Skeletal muscle tissue (tissue), 4 donors: Measurements from ENCODE around the gene MORN1. TPM values are rescaled to one million over a fixed set of nuclear protein-coding genes. Genes with fewer than 3 reads are reported as not detected.

Experiments used
- H3K27ac ChIP-seq: one replicate; pipeline ENCODE4 v1.7.0; 2013; ENCODE audit warnings: mild to moderate bottlenecking, low read depth, low read length, inconsistent platforms
- H3K27me3 ChIP-seq, 3 donors: one replicate each; pipeline ENCODE4 v1.7.0; 2013; ENCODE audit warnings: low read length in 3 of 3; ENCODE audit not compliant: control insufficient read depth in 3 of 3, insufficient read depth in 3 of 3
- H3K36me3 ChIP-seq, 3 donors: one replicate each; pipeline ENCODE4 v1.7.0; 2013; ENCODE audit warnings: low read length in 3 of 3; ENCODE audit not compliant: control insufficient read depth in 3 of 3, insufficient read depth in 3 of 3
- H3K4me1 ChIP-seq, 3 donors: one replicate each; pipeline ENCODE4 v1.7.0; 2013; ENCODE audit warnings: low read length in 3 of 3, mild to moderate bottlenecking in 3 of 3; ENCODE audit not compliant: control insufficient read depth in 3 of 3, insufficient read depth in 3 of 3
- H3K4me3 ChIP-seq, 3 donors: one replicate each; pipeline ENCODE4 v1.7.0; 2013; ENCODE audit warnings: low read length in 3 of 3
- H3K9ac ChIP-seq, 3 donors: one replicate each; pipeline ENCODE4 v1.7.0; 2013; ENCODE audit warnings: low read length in 3 of 3, mild to moderate bottlenecking in 3 of 3, moderate library complexity in 2 of 3, low read depth in 1 of 3
- H3K9me3 ChIP-seq, 3 donors: one replicate each; pipeline ENCODE4 v1.7.0; 2013; ENCODE audit warnings: low read length in 3 of 3; ENCODE audit not compliant: control insufficient read depth in 3 of 3
- total RNA-seq: library from RNA; depleted of rRNA; stranded (reverse); fragments of >200 nt; gene quantifications from one replicate; pipeline ENCODE4 v1.2.3, GENCODE V29; 2014
- donor health status: Osteomylitis.

MORN1 gene
- total RNA-seq, 1 donor from 2014 or later: 4.2 TPM

- no peak overlapping the region for H3K4me3 ChIP-seq
- H3K4me1 ChIP-seq: peaks cover 7 to 22% (median 8%) of the 10 kb centered on the region in 3 donors
- peaks cover 58 to 74% (median 65%) of the 10 kb centered on the region in 3 donors for H3K36me3 ChIP-seq
- H3K9ac ChIP-seq: no peak overlapping the region
- no peaks in the 10 kb centered on the region for H3K9me3 ChIP-seq
- H3K27me3 ChIP-seq: no peaks in the 10 kb centered on the region
- no peak overlapping the region for H3K27ac ChIP-seq
Measured at GRCh38 chr1:2407166-2407990, 16.0 kb upstream of the MORN1 start.

- Histone ChIP-seq H3K27ac (no peak overlapping the region), H3K9me3 (no peaks in the 10 kb centered on the region), H3K9ac (no peak overlapping the region), H3K36me3 (peaks cover 66 to 82% (median 73%) of the 10 kb centered on the region in 3 donors), H3K27me3 (no peaks in the 10 kb centered on the region), H3K4me3 (no peak overlapping the region), H3K4me1 (peaks cover 2 to 15% (median 3%) of the 10 kb centered on the region in 3 donors)
Measured at GRCh38 chr1:2406451-2407041, 15.2 kb upstream of the MORN1 start.

- Histone ChIP-seq H3K4me3 (no peak overlapping the region), H3K36me3 (peaks cover 71 to 87% (median 78%) of the 10 kb centered on the region in 3 donors), H3K9ac (no peak overlapping the region), H3K9me3 (no peaks in the 10 kb centered on the region), H3K4me1 (peaks cover 0 to 7% (median 0%) of the 10 kb centered on the region in 3 donors), H3K27me3 (no peaks in the 10 kb centered on the region), H3K27ac (no peak overlapping the region)
Measured at GRCh38 chr1:2405588-2406295, 14.4 kb upstream of the MORN1 start.

- H3K27ac ChIP-seq: no peak overlapping the region
- H3K36me3 ChIP-seq: peaks cover 78 to 91% (median 84%) of the 10 kb centered on the region in 3 donors
- H3K9ac ChIP-seq: no peak overlapping the region
- H3K4me3 ChIP-seq: no peak overlapping the region
- H3K27me3 ChIP-seq: no peaks in the 10 kb centered on the region
- no peaks in the 10 kb centered on the region for H3K9me3 ChIP-seq
- no peaks in the 10 kb centered on the region for H3K4me1 ChIP-seq
Measured at GRCh38 chr1:2404890-2405511, 13.6 kb upstream of the MORN1 start.

- no peak overlapping the region for H3K4me3 ChIP-seq
- H3K27ac ChIP-seq: no peak overlapping the region
- no peaks in the 10 kb centered on the region for H3K9me3 ChIP-seq
- H3K36me3 ChIP-seq: peaks cover 78 to 93% (median 86%) of the 10 kb centered on the region in 3 donors
- H3K4me1 ChIP-seq: no peaks in the 10 kb centered on the region
- no peaks in the 10 kb centered on the region for H3K27me3 ChIP-seq
- H3K9ac ChIP-seq: no peak overlapping the region
Measured at GRCh38 chr1:2404142-2404889, 13.0 kb upstream of the MORN1 start.

GRCh38 chr1:2403273-2403672 lies 11.9 kb upstream of the MORN1 start:
- no peaks in the 10 kb centered on the region for H3K27me3 ChIP-seq
- no peak overlapping the region for H3K9ac ChIP-seq
- H3K4me3 ChIP-seq: no peak overlapping the region
- H3K27ac ChIP-seq: no peak overlapping the region
- no peaks in the 10 kb centered on the region for H3K4me1 ChIP-seq
- no peaks in the 10 kb centered on the region for H3K9me3 ChIP-seq
- H3K36me3 ChIP-seq: peaks cover 82 to 91% (median 86%) of the 10 kb centered on the region in 3 donors

- H3K9me3 ChIP-seq: no peaks in the 10 kb centered on the region
- H3K4me1 ChIP-seq: no peaks in the 10 kb centered on the region
- peaks cover 81 to 94% (median 85%) of the 10 kb centered on the region in 3 donors for H3K36me3 ChIP-seq
- no peaks in the 10 kb centered on the region for H3K27me3 ChIP-seq
- H3K27ac ChIP-seq: no peak overlapping the region
- peak overlapping the region in 1 of 3 donors; percentile 38 for H3K9ac ChIP-seq
- no peak overlapping the region for H3K4me3 ChIP-seq
Measured at GRCh38 chr1:2402420-2402819, 11.1 kb upstream of the MORN1 start.

- Histone ChIP-seq H3K36me3 (peaks cover 79 to 93% (median 84%) of the 10 kb centered on the region in 3 donors), H3K4me3 (no peak overlapping the region), H3K9me3 (no peaks in the 10 kb centered on the region), H3K27ac (no peak overlapping the region), H3K9ac (no peak overlapping the region), H3K4me1 (no peaks in the 10 kb centered on the region), H3K27me3 (no peaks in the 10 kb centered on the region)
Measured at GRCh38 chr1:2400950-2401649, 9.7 kb upstream of the MORN1 start.

GRCh38 chr1:2400576-2400909 lies 9.2 kb upstream of the MORN1 start:
- no peaks in the 10 kb centered on the region for H3K27me3 ChIP-seq
- no peaks in the 10 kb centered on the region for H3K9me3 ChIP-seq
- H3K9ac ChIP-seq: no peak overlapping the region
- no peak overlapping the region for H3K27ac ChIP-seq
- peaks cover 79 to 92% (median 85%) of the 10 kb centered on the region in 3 donors for H3K36me3 ChIP-seq
- no peak overlapping the region for H3K4me3 ChIP-seq
- no peaks in the 10 kb centered on the region for H3K4me1 ChIP-seq
